GM18868 (cell line): ENCODE measurements around the gene GALNS.
"Not testable (repeated sequence)": the region's sequence is repeated elsewhere in the genome, so short reads cannot be mapped to it uniquely, and the experiment has no call there.

Experiments
- ATAC-seq: cut with Tn5 transposase; IDR thresholded peaks from one replicate; pipeline ENCODE4 v1.9.1; 2021; ENCODE audit warnings: mild to moderate bottlenecking, moderate library complexity; ENCODE audit not compliant: unreplicated experiment

The GALNS gene

DNA sequence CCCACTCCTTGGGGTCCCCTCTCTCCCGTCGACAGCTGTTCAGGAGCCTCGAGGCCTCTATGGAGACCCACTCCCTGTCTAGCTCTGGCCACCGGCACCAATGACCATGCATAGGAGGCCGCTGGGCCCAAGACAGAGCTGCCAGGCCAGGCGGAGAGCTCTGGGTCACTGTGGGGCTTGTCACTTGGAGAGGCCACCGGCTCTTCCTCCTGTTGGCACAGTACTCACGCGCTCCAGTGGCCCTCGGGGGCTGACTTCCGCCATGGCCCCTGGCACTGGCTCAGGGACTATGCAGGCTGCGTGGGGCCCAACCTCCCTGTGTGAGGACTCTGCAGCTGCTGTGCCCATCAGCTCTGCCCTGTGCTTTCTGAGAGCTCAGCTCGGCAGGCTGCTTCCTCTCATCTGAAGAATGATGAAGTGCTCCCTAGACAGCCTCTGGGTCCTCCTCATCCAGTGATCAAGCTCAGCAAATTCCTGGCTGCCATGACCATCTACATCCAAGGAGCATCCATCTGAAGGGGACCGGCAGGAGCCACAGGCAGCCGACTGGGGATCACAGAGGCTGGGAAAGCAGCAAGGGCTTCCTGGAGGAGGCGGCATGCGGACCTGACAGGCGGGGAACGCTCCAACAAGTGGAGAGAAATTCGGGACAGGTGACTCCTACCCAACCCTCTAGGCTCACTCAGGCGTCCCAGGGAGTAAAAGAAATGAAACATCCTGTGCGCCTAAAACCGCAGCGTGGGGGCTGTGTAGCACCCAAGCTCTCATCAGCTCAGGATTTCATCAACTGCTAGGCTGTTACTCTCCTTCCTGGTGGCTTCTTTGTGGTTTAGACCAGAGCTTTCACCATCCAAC is 16.8 kb downstream of the GALNS start:
- ATAC-seq: no peak

DNA sequence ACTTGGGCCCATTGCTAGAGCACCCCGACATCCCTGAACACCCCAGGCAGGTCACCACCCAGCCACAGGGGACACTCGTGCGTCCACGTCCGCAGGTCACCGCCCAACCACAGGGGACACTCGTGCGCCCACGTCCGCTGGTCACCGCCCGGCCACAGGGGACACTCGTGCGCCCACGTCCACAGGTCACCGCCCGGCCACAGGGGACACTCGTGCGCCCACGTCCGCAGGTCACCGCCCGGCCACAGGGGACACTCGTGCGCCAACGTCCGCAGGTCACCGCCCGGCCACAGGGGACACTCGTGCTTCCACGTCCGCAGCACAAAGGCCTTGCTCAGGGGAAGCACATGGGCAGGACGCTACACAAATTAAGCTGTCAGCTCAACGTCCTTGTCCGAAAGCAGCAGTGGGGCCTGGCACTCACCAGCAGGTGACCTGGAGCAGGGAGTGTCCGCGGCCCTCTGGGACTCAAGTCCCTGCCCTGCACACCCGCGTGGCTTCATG is 17.7 kb downstream of the GALNS start:
- ATAC-seq: no peak

DNA sequence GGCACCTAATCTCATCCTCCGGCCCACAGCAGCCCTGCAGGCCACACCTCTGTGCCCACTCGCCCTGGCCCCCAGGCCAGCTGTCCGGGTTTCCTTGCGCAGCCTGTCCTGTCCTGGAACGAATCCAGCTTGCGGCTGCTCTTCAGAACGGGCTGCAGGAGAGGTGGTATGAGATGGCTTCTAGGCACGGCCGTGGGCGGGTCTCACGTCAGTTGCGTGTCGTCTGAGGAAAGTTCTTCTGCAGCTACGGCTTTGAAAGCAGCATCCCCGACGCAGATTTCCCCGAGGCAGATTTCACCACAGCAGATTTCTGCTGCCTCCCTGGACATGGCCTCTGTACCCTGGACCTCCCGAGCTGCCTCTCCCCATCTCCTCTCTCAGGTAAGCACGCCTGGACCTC is 18.2 kb downstream of the GALNS start:
- no peak for ATAC-seq

DNA sequence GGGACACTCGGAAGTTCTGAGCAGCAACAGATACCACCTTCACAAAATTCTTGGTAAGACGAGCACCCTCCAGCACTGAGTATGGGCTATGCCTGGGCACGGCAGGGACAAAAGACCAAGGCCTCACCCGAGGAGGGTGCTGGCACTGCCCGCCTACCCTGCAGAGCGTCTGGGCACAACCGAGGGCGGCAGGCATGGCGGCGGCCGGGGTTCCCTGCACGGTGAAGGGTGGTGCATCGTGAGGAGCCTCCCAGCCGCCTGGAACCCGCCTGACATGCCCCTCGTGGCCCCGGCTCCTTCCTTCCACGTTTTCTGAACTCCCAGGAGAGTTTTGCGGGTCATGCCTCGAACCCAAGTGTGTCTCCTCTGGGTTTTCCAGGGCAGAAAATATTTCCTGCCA is 18.9 kb downstream of the GALNS start:
- no peak for ATAC-seq

DNA sequence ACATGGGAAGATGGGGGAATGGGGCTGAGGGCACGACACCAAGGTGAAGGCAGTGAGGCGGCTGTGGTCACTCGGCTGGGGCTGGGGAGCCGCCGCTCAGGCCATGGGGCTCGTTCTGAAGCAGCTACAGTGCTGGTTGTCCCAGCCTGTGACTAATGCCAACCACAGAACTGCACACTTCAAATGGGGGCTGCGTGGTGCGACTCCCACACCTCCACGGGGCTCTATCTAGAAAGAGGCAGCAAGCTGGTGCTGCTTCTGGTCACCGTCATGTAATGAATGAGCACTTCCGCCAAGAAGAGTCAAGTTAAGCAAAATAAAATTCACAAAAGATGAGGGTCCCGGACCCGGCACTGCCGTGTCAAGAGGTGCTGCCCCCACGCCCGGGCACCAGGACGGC is 20.0 kb downstream of the GALNS start:
- no peak for ATAC-seq

DNA sequence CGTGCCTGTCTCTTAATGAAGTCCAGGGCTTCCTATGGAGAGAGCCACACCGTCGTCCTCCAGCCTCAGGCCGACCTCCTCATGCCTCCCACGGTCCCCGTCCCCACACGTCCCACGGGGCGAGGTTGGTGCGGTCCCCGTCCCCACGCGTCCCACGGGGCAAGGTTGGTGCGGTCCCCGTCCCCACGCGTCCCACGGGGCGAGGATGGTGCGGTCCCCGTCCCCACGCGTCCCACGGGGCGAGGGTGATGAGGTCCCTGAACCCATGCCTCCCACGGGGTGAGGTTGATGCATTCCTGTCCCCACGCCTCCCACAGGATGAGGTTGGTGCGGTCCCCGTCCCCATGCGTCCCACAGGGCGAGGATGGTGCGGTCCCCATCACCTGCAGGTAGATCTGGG is 20.9 kb downstream of the GALNS start:
- no peak for ATAC-seq

DNA sequence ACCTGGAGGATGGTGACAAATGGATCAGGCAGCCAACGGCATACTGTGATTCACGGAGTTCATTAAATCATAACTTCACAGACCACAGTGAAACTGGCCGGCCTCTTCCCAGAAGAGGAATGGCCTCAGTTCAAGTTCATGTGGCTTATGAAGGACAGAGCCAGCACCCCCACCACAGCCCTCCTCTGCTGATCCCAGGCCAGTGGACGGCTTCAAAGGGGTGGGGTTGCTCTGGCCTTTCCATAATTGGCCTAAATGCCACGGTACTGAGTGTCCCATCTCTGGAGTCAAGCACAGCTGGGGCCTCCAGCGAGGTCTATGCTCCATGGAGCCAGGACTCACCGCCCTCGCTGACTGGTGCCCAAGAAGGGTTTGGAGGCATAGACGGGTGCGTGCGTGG is 21.4 kb downstream of the GALNS start:
- ATAC-seq: no peak

DNA sequence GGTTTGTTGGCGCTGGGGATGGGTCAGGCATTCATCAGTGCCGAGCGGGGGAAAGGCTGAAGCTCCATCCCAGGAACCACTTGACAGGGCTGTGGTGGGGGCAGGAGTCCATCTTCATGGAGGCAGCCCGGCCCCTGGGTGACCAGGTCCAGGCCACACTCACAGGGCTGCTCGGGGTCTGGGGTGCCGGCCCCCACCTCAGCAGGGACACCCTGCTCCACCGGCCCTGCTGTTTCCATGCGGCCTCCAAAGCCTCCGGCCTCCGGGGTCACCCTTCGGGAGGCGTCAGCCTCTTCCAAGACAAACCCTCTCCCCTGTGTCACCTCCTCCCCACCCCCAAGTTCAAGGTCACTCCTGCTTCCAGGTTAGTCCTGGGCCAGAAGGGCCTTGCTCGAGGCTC is 22.1 kb downstream of the GALNS start:
- ATAC-seq: no peak

DNA sequence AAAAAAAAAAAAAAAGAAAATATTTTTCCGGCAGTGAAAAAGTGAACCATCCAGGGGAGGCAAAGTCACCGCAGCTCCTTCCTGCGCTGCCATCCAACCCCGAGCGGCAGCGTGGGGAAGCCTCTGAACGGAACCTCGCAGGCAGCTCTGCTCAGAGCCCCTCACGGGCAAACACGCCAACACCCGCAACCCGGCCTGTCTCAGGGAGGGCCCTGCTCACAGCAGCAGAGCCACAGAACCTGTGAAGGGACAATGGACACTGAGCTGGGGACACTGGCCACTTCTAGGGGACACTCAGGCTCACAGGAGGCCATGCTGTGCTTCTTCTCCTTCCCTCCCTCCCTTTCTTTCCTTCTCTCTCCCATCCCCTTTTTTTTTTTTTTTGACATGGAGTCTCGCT is 23.7 kb downstream of the GALNS start:
- no peak for ATAC-seq

DNA sequence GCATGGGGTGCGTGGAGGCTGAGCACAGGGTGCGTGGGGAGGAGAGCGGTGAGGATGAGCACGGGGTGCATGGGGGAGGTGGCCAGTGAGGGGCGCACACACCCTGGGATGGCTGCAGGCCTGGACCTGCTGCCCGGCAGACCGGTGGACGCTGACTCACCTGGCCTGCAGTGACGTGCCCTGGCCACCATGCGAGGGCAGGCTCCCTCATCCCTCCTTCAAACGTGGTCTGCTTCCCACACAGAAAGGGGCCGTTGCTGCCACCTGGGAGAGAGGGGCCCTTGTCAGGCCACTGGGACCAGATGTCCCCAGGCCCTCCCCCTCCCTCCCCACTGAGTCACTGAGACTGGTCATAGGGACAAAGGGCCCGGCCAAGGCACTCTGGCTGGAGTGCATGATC is 24.9 kb downstream of the GALNS start:
- ATAC-seq: no peak

DNA sequence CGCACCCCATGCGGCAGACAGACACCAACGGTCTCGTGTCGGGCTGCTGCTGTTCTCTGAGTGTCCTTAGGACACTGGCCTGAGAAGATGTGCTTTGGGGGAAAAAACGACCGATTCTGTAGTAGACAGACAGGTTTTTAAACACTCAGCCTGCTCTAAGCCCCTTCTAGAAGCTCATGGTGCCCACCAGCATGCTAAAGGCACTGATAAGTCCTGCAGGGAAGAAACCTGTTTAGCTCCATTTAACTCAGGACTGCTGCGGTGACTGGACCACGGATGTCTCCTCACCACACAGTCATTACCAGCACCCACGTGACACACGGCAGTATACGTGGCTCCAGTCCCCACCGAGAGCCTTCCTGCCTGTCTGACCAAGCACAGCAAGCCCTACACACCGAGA is 26.0 kb downstream of the GALNS start:
- no peak for ATAC-seq

DNA sequence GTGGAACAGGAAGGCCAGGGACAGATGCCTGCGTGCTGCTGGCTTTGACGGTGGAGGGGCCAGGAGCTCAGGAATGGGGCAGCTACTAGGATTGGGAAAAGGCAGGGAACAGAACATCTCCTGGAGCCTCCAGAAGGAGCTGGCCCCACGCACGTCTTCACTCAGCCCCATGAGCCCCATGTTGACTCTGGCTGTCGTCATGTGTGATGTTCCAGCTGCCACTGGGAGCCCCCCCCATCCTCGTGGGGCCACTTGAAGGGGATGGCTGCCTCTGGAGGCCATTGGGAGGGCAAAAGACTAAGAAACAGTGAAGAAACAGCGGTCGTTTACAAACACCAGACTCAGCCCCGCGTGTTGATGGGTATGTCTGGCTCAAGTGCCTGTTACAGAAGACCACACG is 26.5 kb downstream of the GALNS start:
- no peak for ATAC-seq

DNA sequence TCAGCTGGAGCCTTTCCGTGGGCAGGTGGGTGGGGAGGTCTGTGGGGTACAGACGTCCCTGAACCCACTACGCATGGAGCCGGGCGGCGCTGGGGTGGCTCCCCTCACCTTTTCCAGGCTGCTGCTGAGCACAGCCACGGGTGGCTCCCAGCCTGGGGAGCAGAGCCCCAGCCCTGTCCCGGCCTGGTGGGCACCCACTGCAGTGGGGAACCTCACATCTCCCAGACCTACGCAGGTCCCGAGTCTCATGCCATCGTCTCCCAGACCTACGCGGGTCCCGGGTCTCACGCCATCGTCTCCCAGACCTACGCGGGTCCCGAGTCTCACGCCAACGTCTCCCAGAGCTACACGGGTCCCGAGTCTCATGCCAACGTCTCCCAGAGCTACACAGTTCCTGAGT is 28.0 kb downstream of the GALNS start:
- no peak for ATAC-seq

DNA sequence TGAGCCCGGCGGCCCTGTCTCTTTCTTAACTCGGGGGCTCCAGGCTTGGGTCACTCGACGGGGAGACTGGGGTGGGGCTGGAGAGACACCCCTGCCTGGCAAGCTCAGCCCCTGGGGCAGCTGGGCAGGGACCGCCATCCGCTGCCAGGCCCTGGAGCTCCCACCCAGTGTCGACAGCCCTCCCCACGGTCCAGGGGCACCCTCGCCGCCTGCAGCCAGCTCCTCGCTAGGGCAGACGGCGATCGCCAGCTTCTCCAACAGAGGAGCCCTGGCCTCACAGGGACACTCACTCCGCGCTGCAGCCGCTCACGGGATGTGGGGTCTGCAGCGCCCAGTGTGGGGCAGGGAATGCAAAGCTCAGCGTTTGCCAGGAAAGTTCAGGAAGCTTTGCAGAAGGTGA is 29.0 kb downstream of the GALNS start:
- no peak for ATAC-seq

DNA sequence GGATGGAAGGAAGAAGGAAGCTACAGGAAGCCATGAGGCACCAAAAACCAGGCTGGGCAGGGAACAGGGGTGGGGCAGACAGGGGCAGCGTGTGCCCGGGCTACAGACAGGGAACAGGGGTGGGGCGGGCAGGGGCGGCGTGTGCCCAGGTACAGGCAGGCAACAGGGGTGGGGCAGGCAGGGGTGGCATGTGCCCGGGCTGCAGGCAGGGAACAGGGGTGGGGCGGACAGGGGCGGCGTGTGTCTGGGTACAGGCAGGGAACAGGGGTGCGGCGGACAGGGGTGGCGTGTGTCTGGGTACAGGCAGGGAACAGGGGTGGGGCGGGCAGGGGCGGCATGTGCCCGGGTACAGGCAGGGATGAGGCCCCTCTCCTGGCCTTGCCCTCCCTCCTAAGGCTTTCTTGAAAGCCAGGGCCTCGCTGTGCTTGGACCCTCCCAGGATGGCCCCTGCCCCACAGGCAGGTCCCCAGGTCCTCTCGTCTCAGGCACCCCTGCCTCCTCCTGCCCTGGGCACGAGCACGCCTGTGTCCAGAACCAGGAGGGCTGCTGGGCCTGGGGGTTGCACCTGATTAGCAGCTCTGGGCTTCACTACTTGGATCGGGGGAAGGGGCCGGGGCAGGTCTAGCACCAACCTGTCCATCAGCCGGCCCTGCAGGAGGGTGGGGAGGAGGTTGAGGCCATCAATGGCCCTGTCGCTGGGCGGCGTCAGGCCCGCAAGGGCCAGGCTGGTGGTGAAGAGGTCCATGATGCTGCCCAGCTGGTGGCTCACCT is 30.5 kb downstream of the GALNS start:
- ATAC-seq: no peak

DNA sequence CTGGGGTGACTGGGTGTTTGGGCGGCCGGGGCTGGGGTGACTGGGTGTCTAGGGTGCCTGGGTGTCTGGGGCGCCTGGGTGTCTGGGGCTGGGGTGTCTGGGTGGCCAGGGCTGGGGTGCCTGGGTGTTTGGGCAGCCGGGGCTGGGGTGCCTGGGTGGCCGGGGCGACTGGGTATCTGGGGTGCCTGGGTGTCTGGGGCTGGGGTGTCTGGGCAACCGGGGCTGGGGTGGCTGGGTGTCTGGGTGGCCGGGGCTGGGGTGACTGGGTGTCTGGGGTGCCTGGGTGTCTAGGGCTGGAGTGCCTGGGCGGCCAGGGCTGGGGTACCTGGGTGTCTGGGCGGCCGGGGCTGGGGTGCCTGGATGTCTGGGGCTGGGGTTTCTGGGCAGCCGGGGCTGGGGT is 31.6 kb downstream of the GALNS start:
- ATAC-seq: no peak

DNA sequence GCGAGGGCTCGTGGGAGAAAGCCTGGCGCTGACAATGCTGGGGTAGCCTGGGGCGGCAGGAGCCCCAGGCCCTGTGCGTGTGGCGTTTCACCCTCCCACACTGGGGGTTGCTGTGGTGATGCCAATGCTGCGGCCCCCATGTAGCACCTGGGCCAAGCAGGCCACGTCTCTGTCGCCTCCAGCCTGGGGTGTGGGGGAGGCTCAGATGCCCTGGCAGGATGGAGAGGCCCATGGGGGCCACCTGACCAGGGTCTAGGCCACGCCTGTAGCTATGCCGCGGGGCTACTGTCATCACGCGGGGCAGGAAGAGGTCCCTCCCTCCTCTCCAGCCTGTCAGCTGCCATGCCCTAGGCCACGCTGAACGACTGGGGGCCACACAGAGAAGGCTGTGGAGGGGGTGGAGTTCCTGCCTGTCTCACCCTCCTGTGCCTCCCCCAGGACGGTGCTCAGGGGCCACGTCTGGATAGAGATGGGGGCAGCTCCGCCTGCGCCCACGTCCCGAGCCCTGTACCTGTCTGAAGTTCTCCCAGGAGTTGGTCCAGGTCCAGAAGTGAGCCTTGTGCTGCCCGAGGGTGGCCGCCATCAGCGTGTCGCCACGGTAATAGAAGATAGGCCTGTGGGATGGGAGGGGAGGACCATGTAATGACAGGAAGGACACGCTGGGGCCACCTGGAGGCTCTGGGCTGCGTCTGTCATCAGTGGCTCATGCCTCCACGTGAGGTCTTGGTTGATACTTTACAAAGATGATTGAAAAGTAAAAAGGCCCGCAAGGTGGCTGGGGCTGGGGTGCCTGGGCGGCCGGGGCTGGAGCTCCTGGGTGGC is 32.3 kb downstream of the GALNS start:
- no peak for ATAC-seq

DNA sequence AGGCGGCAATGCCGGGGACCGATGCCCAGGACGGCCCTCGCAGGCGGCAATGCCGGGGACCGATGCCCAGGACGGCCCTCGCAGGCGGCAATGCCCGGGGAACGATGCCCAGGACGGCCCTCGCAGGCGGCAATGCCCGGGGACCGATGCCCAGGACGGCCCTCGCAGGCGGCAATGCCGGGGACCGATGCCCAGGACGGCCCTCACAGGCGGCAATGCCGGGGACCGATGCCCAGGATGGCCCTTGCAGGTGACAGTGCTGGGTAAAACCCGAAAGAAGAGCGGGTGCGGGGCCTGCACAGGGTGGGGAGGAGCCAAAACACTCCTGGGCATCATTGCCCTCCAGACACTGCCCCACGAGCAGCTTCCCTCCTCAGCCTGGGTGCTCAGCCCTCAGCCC is 33.1 kb downstream of the GALNS start:
- not testable (repeated sequence) for ATAC-seq

DNA sequence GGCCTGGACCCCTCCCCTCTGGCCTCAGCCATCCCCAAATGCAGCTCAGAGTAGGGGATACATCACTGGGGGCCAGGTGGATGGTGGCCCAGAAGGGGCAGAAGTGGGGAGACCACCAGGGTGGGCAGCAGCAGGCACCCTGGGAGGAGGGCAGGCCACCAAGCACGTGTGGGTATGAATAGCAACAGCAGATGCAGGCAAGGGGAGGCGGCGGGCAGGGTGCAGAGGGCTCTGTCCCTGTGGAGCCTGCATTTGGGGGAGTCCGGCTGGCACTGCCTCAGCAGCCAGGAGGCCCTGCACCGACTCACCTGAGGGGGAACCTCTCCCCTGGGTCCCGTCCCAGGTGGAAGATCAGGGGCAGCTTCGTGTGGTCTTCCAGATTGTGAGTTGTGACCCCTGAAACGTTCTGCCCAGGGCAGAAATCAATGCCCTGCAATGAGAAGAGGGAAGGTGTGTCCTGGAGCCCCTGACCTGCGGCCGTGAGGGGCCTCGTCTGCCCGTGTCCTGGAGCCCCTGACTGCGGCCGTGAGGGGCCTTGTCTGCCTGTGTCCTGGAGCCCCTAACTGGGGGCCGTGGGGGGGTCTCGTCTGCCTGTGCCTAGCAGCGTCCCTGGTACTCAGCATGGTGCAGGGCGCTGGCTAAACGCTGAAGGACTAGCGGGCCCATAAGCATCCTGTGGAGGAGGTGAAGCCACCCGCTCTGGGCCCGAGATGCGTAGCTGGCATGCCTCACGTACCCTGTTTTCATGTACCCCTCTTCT is 34.3 kb downstream of the GALNS start:
- no peak for ATAC-seq

DNA sequence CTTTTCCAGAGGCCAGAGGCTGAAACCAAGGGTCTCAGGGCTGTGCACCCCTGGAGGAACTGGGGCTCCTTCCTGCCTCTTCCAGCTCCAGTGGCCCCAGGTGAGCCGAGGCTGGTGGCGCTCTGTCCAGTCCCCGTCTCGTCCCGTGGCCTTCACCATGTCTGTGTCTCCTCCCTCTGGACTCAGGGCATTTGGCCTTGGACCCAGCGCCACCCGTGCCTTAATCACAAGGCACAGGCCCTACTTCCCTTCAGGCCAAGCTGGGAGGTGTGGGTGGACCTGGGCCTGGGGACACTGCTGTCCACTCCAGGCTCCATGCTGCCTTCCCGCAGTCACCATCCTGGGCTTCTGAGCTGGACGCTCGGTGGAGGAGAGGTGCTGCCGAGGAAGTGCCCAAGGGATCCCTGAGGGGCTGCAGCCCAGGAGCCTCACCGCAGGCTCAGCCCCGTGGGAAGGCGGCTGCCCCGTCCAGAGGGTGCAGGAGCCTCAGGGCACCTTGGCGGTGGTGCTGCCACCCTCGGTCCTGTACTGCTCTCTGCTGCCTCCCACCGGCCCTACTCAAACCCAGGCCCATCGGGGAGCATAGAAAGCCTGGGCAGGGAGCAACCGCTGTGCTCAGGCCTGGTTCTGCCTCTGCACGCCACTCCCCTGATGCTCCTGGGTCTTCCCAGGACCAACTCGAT is 35.4 kb downstream of the GALNS start:
- no peak for ATAC-seq
